Measurements from ENCODE around the gene CCDC27. TPM values are rescaled to one million over a fixed set of nuclear protein-coding genes. Genes with fewer than 3 reads are reported as not detected.

The CCDC27 gene
- total RNA-seq, 1 experiment from 2014 or later: not detected

GRCh38 chr1:3731583-3732433, 20.4 kb upstream of the CCDC27 start:
- no peak overlapping the region for H3K9ac ChIP-seq (ENCODE audit: low read length)
- ChIA-PET POLR2A (no interaction called here), CTCF (no interaction called here), RAD21 (ENCODE audit: low non-redundant PET in 1 of 2, low total read pairs in 2 of 2, uncharacterized antibody in 2 of 2, unreplicated experiment in 2 of 2) (no interaction called here)
- H3K27me3 ChIP-seq (ENCODE audit: insufficient read depth, low read length): no peaks in the 10 kb centered on the region
- no peak overlapping the region for H3K4me3 ChIP-seq (replicated peaks in 1 of 2; ENCODE audit: low read depth in 1 of 2, low read length in 2 of 2)
- H3K79me2 ChIP-seq (ENCODE audit: insufficient read depth, low read length): no peaks in the 10 kb centered on the region
- no peaks in the 10 kb centered on the region for H3K9me2 ChIP-seq (ENCODE audit: insufficient read depth)
- ATAC-seq (no peak), DNase-seq (ENCODE audit: low read depth, low spot score) (no peak)
- H2AFZ ChIP-seq (ENCODE audit: low read depth, low read length, poor library complexity, severe bottlenecking): no peak overlapping the region
- H4K20me1 ChIP-seq (ENCODE audit: insufficient read depth): no peaks in the 10 kb centered on the region
- no peaks in the 10 kb centered on the region for H3K36me3 ChIP-seq (ENCODE audit: control insufficient read depth in 1 of 2, insufficient read depth in 2 of 2, low read length in 2 of 2)
- BruUV-seq (replicated peaks): no TSS peak
- no peaks in the 10 kb centered on the region for H3K4me1 ChIP-seq (ENCODE audit: control insufficient read depth in 1 of 2, insufficient read depth in 2 of 2, low read length in 2 of 2)
- H3K9me3 ChIP-seq (ENCODE audit: control insufficient read depth in 1 of 2, insufficient read depth in 1 of 2, low read depth in 1 of 2, low read length in 2 of 2): no peaks in the 10 kb centered on the region
- no peak overlapping the region for H3K27ac ChIP-seq (ENCODE audit: low read depth, low read length)
- TF ChIP-seq MAX (IDR thresholded peaks at IDR 0.05) (no peak), REST (IDR thresholded peaks at IDR 0.05; ENCODE audit: low read depth) (no peak), FOSL1 (IDR thresholded peaks at IDR 0.05; ENCODE audit: low read depth) (no peak), CEBPB (IDR thresholded peaks at IDR 0.05; ENCODE audit: low read depth) (no peak), TCF7L2 (IDR thresholded peaks at IDR 0.05; ENCODE audit: borderline replicate concordance, extremely low read depth, insufficient read depth, insufficient read length) (no peak), YY1 (IDR thresholded peaks at IDR 0.05; ENCODE audit: extremely low read depth, insufficient replicate concordance, low read depth, low read length) (no peak), SRF (IDR thresholded peaks at IDR 0.05; ENCODE audit: low read depth) (no peak), SP1 (IDR thresholded peaks at IDR 0.05; ENCODE audit: low read depth) (no peak), ZFX (IDR thresholded peaks at IDR 0.05) (no peak)
- H3K4me2 ChIP-seq (ENCODE audit: low read length): no peak overlapping the region
- intact Hi-C loops (cut with micrococcal nuclease): no loop called here

Measured in HCT116 (cell line).